ENCODE data around the gene TM2D3. TPM values are rescaled to one million over a fixed set of nuclear protein-coding genes. Genes with fewer than 3 reads are reported as not detected.

TM2D3 gene
- total and polyA plus RNA-seq, 4 donors: 40.2 to 68.1 (median 44.6) TPM

DNA sequence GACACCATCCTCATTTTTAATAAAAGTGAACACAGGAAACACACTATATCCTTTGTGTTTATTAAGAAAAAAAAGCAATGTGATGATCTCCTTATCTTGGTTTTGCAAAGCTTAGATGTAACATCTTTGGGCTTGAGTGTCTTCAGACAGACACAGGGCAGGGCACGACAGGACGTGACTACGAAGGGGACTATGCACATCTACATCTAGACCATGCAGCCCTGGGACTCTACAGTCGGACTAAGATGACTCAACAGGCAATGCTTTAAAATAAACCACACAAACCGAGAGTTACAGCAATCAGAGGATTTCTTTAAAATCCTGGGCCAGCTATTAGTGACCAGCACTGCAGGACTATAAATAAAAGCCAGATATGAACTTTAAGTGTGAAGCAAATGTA, 22.8 kb upstream of the TM2D3 start:
- TF ChIP-seq, protein P1, sequence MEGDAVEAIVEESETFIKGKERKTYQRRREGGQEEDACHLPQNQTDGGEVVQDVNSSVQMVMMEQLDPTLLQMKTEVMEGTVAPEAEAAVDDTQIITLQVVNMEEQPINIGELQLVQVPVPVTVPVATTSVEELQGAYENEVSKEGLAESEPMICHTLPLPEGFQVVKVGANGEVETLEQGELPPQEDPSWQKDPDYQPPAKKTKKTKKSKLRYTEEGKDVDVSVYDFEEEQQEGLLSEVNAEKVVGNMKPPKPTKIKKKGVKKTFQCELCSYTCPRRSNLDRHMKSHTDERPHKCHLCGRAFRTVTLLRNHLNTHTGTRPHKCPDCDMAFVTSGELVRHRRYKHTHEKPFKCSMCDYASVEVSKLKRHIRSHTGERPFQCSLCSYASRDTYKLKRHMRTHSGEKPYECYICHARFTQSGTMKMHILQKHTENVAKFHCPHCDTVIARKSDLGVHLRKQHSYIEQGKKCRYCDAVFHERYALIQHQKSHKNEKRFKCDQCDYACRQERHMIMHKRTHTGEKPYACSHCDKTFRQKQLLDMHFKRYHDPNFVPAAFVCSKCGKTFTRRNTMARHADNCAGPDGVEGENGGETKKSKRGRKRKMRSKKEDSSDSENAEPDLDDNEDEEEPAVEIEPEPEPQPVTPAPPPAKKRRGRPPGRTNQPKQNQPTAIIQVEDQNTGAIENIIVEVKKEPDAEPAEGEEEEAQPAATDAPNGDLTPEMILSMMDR (IDR thresholded peaks at IDR 0.05; ENCODE audit: control extremely low read depth, extremely low read depth): no peak

DNA sequence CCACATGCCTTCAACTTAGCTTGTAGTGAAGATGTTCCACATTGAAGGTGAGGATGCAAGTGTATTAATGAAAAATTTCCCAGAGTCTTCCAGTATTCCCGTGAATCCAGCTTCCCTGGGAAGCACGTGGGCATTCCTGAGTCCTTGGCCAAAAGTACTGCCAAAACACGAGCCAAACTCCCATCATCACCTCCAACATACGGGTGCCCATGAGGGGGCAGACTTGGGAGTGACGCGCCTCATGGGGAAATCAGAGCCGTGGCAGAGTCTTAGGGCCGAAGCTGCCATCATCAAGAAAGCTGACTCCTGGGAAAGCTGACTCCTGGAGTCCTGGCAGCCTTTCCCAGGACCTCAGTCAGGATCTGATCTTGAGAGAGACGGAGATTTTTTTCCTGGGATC, 20.1 kb upstream of the TM2D3 start:
- H3K4me1 ChIP-seq (ENCODE audit: control insufficient read depth in 5 of 5, insufficient read depth in 5 of 5, low read length in 5 of 5): no peaks in the 10 kb centered on the region
- TF ChIP-seq, protein P1 (IDR thresholded peaks at IDR 0.05; ENCODE audit: control extremely low read depth, extremely low read depth): no peak
- no peak overlapping the region for H3K27ac ChIP-seq (ENCODE audit: low read depth in 1 of 2, low read length in 1 of 2)
- no peak overlapping the region for H3K9ac ChIP-seq (ENCODE audit: insufficient read depth in 1 of 2, low read length in 2 of 2)
- H3K27me3 ChIP-seq (ENCODE audit: control insufficient read depth in 3 of 3, insufficient read depth in 3 of 3, low read length in 2 of 3): no peaks in the 10 kb centered on the region
- 85 to 87% methylated on average over 9 of the region's 9 CpGs for WGBS, 2 donors
- DNase-seq (no peak), ATAC-seq (ENCODE audit: insufficient read depth, low FRiP score) (no peak)
- no peaks in the 10 kb centered on the region for H3K9me3 ChIP-seq (ENCODE audit: control insufficient read depth in 4 of 4, insufficient read depth in 3 of 4, low read length in 3 of 4)
- H3K4me3 ChIP-seq: no peak overlapping the region
- H3K36me3 ChIP-seq (ENCODE audit: control insufficient read depth in 4 of 4, insufficient read depth in 4 of 4, low read length in 4 of 4): peaks cover 4 to 33% (median 24%) of the 10 kb centered on the region in 4 donors

More for the DNA sequence above, 22.8 kb upstream of the TM2D3 start:
- no peaks in the 10 kb centered on the region for H3K9me3 ChIP-seq (ENCODE audit: control insufficient read depth in 4 of 4, insufficient read depth in 3 of 4, low read length in 3 of 4)
- whole genome bisulfite sequencing, 2 donors: 86 to 94% methylated on average over 5 of the region's 5 CpGs
- H3K36me3 ChIP-seq (ENCODE audit: control insufficient read depth in 4 of 4, insufficient read depth in 4 of 4, low read length in 4 of 4): peaks cover 4 to 27% (median 22%) of the 10 kb centered on the region in 4 donors
- no peak overlapping the region for H3K9ac ChIP-seq (ENCODE audit: insufficient read depth in 1 of 2, low read length in 2 of 2)
- no peak for ATAC-seq (ENCODE audit: insufficient read depth, low FRiP score)
- H3K27me3 ChIP-seq (ENCODE audit: control insufficient read depth in 3 of 3, insufficient read depth in 3 of 3, low read length in 2 of 3): no peaks in the 10 kb centered on the region
- H3K4me1 ChIP-seq (ENCODE audit: control insufficient read depth in 5 of 5, insufficient read depth in 5 of 5, low read length in 5 of 5): peaks cover 0 to 2% (median 0%) of the 10 kb centered on the region in 5 donors
- no peak for DNase-seq
- no peak overlapping the region for H3K4me3 ChIP-seq
- no peak overlapping the region for H3K27ac ChIP-seq (ENCODE audit: low read depth in 1 of 2, low read length in 1 of 2)

DNA sequence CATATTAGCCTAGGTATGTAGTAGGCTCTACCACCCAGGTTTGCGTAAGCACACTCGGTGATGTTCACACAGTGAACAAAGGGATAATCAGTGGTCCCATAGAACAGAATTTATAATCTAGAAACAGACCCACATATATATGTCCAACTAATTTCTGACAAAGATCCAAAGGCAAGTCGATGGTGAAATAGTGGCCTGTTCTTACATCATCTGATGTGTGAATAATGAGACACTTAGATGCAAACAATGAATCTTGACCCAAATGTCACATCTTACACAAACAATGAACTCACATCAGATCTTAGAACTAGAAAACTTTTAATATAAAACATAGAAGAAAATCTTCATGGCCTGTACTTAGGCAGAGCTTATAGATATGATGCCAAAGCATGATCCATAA, 17.6 kb upstream of the TM2D3 start:
- no peaks in the 10 kb centered on the region for H3K27me3 ChIP-seq (ENCODE audit: control insufficient read depth in 3 of 3, insufficient read depth in 3 of 3, low read length in 2 of 3)
- no peak overlapping the region for H3K27ac ChIP-seq (ENCODE audit: low read depth in 1 of 2, low read length in 1 of 2)
- H3K9ac ChIP-seq (ENCODE audit: insufficient read depth in 1 of 2, low read length in 2 of 2): no peak overlapping the region
- no peak overlapping the region for H3K4me3 ChIP-seq
- peaks cover 6 to 26% (median 22%) of the 10 kb centered on the region in 4 donors for H3K36me3 ChIP-seq (ENCODE audit: control insufficient read depth in 4 of 4, insufficient read depth in 4 of 4, low read length in 4 of 4)
- TF ChIP-seq, protein P1 (IDR thresholded peaks at IDR 0.05; ENCODE audit: control extremely low read depth, extremely low read depth): no peak
- H3K4me1 ChIP-seq (ENCODE audit: control insufficient read depth in 5 of 5, insufficient read depth in 5 of 5, low read length in 5 of 5): peaks cover 0 to 4% (median 0%) of the 10 kb centered on the region in 5 donors
- DNase-seq: peak in 1 of 3 donors; percentile 20
- no peak for ATAC-seq (ENCODE audit: insufficient read depth, low FRiP score)
- 88 to 92% methylated on average over 3 of the region's 3 CpGs for WGBS, 2 donors
- H3K9me3 ChIP-seq (ENCODE audit: control insufficient read depth in 4 of 4, insufficient read depth in 3 of 4, low read length in 3 of 4): peaks cover 0 to 2% (median 0%) of the 10 kb centered on the region in 4 donors

DNA sequence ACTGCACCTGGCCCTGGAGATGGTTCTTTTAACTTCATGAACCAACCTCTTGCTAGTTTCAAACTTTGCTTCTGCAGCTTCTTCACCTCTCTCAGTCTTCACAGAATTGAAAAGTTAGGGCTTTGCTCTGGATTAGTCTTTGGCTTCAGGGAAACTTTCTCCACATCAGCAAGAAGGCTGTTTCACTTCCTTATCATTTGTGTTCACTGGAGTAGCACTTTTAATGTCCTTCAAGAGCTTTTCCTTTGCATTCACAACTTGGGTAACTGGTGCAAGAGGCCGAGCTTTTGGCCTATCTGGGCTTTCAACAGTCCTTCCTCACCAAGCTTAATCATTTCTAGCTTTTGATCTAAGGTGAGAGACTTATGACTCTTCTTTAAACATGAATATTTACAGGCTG, 15.7 kb upstream of the TM2D3 start:
- Histone ChIP-seq H3K27me3 (ENCODE audit: control insufficient read depth in 3 of 3, insufficient read depth in 3 of 3, low read length in 2 of 3) (no peaks in the 10 kb centered on the region), H3K9ac (ENCODE audit: insufficient read depth in 1 of 2, low read length in 2 of 2) (no peak overlapping the region), H3K9me3 (ENCODE audit: control insufficient read depth in 4 of 4, insufficient read depth in 3 of 4, low read length in 3 of 4) (peaks cover 0 to 2% (median 0%) of the 10 kb centered on the region in 4 donors), H3K27ac (ENCODE audit: low read depth in 1 of 2, low read length in 1 of 2) (no peak overlapping the region), H3K4me3 (no peak overlapping the region), H3K4me1 (ENCODE audit: control insufficient read depth in 5 of 5, insufficient read depth in 5 of 5, low read length in 5 of 5) (peaks cover 0 to 6% (median 0%) of the 10 kb centered on the region in 5 donors), H3K36me3 (ENCODE audit: control insufficient read depth in 4 of 4, insufficient read depth in 4 of 4, low read length in 4 of 4) (peaks cover 2 to 26% (median 15%) of the 10 kb centered on the region in 4 donors)
- no peak for ATAC-seq (ENCODE audit: insufficient read depth, low FRiP score)
- peak in 1 of 3 donors; percentile 19 for DNase-seq
- WGBS, 2 donors: 71 to 93% methylated on average over 1 of the region's 1 CpG
- TF ChIP-seq, protein P1 (IDR thresholded peaks at IDR 0.05; ENCODE audit: control extremely low read depth, extremely low read depth): no peak

Measured in lung (tissue), 12 donors.